OCI-LY3 (cell line): ENCODE data around the gene UBE3B.

ENCODE experiments used
- EZH2phosphoT487 ChIP-seq: fragments of 200-600 bp; shearing (Covaris generic); IDR thresholded peaks from 2 replicates; pipeline ENCODE4 v1.6.1; 2018; ENCODE audit warnings: antibody characterized with exemption, mixed run types, low read depth
- TF ChIP-seq, protein P1 (sequence below): fragments of 200-600, 300-600 bp; sonication (generic); IDR thresholded peaks from 2 replicates; pipeline ENCODE4 v1.5.1; 2014; ENCODE audit warnings: antibody characterized with exemption, low read length, low read depth

GRCh38 chr12:109559200-109559505 lies 81.7 kb downstream of the UBE3B start:
- TF ChIP-seq, protein P1, sequence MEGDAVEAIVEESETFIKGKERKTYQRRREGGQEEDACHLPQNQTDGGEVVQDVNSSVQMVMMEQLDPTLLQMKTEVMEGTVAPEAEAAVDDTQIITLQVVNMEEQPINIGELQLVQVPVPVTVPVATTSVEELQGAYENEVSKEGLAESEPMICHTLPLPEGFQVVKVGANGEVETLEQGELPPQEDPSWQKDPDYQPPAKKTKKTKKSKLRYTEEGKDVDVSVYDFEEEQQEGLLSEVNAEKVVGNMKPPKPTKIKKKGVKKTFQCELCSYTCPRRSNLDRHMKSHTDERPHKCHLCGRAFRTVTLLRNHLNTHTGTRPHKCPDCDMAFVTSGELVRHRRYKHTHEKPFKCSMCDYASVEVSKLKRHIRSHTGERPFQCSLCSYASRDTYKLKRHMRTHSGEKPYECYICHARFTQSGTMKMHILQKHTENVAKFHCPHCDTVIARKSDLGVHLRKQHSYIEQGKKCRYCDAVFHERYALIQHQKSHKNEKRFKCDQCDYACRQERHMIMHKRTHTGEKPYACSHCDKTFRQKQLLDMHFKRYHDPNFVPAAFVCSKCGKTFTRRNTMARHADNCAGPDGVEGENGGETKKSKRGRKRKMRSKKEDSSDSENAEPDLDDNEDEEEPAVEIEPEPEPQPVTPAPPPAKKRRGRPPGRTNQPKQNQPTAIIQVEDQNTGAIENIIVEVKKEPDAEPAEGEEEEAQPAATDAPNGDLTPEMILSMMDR: no peak
- no peak for TF ChIP-seq EZH2phosphoT487
